ENCODE data around the gene CHRNA10.

Gene CHRNA10, protein sequence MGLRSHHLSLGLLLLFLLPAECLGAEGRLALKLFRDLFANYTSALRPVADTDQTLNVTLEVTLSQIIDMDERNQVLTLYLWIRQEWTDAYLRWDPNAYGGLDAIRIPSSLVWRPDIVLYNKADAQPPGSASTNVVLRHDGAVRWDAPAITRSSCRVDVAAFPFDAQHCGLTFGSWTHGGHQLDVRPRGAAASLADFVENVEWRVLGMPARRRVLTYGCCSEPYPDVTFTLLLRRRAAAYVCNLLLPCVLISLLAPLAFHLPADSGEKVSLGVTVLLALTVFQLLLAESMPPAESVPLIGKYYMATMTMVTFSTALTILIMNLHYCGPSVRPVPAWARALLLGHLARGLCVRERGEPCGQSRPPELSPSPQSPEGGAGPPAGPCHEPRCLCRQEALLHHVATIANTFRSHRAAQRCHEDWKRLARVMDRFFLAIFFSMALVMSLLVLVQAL

DNA sequence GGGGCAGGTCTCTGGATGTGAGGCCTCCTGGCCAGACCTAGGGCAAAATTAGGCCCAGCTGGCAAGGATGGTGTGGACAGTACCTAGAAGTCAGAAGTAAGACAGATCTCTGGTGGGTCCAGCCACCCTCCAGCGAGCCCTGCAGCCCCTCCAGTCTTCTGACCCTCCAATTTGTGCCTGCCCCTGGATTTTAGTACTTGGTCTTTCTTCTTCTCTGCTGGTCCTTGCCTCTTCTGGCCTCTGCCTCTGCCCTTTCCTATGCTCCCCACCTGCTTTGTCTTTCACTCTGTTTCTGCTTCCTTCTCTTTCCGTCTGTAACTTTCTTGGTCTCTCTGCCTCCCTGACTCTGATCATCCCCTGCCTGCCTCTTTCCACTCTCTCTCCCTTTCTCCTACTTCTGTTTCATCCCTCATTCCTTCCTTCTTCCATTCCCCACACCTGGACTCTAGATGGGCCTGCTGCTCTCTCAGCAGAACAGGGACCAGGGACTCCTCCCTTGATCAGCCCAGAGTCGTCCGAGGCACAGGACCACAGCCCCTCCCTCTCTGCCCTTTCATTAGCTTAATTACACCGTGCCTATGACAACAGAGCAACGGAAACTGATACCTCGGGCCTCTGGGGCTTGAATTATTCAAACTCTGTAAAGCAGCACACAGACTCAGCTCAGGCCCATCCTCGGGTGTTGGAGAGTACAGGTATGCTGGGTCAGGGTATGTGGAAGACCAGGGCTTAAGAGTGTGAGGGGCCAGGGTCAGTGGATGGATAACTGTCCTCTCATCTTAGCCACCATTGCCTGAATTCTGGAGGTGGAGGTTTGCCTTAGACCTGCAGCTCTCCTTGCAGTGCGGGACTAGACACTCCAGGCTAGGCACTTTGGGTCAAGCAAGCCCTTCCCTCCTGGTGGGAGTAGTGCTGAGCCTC lies at the start of gene CHRNA10:
Gene CHRNA10 (minus strand): TSS at position 51 of the 921 bp plus-strand sequence. CDS start 72 bp downstream, outside the sequence.
- no peak for DNase-seq (ENCODE audit: low read depth in 2 of 2)

DNA sequence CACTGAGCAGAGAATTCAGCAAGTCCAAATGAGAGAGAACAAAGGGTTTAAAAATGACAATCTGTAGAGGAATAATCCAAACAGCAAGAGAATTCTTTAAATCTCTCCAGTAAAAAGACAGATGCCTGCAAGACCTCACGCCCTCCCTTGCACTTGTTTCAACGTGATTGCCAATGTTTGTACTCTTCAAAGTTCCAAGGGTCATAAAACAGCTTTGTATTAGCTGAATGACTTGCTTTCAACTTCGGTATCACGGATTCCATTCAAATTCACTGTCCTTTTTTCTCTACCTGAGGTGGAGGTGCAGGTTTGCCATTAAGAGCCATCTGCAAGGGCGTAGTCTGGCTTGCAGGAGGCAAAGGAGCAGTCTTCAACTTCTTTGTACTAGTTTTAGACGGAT lies 41.1 kb upstream of the CHRNA10 start:
- no peak for DNase-seq (ENCODE audit: low read depth in 2 of 2)

DNA sequence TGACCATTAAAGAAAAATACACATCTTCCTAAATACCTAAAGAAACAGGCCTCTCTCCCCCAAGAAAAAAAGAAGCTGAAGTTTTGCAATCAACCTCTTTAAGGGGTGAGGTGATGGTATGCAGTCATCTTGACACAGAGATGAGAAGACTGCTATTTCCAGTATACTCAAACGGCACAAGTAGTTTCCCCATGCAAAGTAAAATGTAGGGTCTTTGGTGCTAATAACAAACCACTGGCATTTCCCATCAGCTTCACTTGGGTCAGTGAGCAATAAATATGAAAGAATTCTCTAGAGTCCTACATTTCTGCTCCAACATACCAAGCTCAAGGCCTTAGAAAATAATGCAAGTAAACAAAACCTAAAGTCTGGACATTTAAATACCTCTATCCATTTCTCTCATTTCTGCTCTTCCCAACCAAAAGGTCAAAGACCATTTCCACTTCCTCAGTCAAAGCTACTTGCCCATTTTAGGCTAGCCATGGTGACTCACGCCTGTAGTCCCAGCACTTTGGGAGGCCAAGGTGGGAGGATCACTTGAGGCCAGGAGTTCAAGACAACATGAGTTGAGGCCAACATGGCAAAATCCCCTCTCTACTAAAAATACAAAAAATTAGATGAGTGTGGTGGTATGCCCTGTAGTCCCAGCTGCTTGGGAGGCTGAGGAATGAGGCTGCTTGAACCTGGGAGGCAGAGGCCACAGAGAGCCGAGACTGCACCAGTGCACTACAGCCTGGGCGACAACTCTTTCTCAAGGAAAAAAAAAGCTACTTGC lies 39.5 kb upstream of the CHRNA10 start:
- no peak for DNase-seq (ENCODE audit: low read depth in 2 of 2)

DNA sequence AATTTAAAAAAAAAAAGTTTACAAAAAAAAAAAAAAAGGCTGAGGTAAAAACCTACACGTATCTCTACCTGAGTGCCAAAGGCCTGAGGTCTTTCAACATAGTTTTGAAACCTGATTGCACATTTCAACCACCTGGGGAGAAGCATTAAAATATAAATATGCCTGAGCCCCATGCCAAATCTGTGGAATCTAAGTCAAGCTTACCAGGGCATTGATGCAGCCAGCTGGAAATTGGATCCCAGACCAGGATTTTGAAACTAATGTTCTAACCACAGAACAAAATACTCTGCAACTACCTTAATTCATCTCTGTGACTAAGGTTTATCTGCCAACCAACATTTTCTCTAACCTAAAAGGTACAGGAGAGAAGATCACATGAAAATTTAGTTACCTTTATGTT lies 38.8 kb upstream of the CHRNA10 start:
- no peak for DNase-seq (ENCODE audit: low read depth in 2 of 2)

DNA sequence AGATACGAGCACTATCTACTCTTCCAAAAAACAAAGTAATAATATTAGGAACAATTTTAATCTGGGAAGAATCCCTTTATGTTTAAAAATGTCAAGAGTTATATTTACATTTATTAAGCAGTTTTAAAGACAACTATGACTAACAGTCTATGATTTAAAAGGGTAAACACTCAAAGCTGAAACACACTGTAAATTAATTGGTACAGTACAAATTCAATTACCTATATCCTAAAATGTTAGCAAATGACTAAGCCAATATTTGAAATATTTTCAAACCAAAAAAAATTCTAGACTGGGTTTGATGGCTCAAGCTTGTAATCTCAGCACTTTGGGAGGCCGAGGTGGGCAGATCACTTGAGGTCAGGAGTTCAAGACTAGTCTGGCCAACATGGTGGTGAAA lies 36.0 kb upstream of the CHRNA10 start:
- no peak for DNase-seq (ENCODE audit: low read depth in 2 of 2)

DNA sequence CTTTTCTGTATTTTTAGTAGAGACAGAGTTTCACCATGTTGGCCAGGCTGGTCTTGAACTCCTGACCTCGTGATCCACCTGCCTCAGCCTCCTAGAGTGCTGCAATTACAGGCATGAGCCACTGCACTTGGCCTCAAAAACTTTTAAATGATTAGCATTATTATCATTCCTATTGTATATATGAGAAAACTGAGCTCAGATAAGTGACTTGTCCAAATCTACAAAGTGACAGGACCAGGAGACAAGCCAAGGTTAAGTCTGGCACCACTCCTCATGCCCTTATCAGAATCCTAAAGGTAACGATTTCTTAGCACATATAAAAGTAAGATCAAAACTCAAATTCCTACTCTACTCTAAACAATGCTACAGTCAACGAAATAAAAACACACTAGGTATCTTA lies 32.2 kb upstream of the CHRNA10 start:
- no peak for DNase-seq (ENCODE audit: low read depth in 2 of 2)

DNA sequence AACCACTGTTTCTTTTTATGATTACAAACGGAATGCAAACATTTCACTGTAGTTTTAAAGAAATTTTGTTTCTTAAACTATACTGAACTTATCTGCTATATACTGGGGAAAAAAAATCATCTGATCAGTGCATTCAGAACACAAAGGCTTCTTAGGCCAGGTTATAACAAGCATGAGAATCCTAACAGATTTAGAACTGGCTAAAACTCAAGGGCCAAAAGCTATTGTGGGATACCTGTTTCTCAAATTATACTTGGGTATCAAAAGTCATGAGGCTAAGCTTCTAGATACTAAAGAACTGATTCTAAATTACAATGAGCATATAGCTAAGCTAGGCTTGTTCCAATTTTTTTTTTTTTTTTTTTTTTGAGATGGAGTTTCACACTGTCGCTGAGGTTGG lies 29.7 kb upstream of the CHRNA10 start:
- DNase-seq (ENCODE audit: low read depth in 2 of 2): no peak

DNA sequence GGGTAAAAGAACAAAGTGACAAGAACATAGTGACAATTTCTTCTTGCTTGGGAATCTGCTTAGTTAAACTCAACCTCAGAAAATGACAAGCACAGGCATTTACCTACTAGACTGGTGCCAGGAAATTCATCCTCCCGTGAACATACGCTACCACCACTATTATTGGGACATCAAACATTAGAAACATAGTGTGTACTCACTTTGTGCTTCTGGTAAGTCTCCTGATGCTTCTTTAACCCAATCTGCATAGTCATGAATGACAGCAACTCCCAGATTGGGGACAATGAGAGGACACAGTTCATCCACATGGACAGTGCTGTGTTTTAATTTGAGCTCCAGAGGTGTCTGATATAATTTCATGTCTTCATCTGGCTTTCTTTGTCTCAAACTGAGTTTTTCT lies 29.2 kb upstream of the CHRNA10 start:
- no peak for DNase-seq (ENCODE audit: low read depth in 2 of 2)

DNA sequence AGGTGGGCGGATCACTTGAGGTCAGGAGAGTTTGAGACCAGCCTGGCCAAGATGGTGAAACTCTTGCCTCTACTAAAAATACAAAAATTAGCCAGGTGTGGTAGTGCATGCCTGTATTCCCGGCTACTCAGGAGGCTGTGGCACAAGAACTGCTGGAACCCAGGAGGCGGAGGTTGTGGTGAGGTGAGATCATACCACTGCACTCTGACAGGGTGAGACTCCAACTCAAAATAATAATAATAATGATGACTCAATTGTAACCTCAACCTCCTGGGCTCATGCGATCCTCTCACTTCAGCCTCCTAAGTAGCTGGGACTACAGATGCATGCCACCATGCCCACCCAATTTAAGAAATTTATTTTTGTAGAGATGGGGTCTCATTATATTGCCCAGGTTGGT lies 15.6 kb upstream of the CHRNA10 start:
- no peak for DNase-seq (ENCODE audit: low read depth in 2 of 2)

DNA sequence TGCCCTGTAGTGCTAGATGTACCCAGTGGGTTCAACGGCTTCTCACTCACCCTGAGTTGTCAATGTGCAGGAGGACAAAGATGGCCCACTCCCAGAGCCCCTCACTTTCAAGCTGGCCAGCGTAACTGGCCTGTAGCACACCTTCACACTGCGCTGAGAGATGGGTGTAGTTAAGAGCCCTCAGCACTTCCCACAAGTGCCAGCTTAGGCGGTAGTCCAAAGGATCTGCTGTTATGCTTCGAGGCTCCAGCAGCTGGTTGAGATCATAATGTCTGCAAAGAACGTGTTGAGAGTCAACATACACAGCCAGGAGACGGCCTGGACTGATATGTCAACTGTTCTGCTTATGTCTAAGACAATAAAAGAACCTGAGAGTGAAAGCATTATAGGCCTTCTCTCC lies 14.7 kb upstream of the CHRNA10 start:
- DNase-seq (ENCODE audit: low read depth in 2 of 2): no peak

DNA sequence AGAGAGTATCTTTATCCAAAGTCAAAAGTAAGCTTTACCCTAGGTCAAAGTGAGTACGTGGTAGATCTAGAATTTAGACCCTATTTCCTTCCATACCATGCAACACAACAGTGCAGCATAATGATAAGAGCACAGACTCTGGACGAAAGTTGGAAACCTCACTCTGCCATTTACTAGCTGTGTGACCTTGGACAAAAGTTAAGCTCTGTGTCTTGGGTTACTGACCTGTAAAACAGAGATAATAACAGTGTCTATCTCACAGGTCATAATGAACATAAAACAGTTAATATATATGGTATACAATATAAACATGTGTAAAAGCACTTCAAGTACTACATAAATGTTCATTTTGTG lies 13.6 kb upstream of the CHRNA10 start:
- DNase-seq (ENCODE audit: low read depth in 2 of 2): no peak

DNA sequence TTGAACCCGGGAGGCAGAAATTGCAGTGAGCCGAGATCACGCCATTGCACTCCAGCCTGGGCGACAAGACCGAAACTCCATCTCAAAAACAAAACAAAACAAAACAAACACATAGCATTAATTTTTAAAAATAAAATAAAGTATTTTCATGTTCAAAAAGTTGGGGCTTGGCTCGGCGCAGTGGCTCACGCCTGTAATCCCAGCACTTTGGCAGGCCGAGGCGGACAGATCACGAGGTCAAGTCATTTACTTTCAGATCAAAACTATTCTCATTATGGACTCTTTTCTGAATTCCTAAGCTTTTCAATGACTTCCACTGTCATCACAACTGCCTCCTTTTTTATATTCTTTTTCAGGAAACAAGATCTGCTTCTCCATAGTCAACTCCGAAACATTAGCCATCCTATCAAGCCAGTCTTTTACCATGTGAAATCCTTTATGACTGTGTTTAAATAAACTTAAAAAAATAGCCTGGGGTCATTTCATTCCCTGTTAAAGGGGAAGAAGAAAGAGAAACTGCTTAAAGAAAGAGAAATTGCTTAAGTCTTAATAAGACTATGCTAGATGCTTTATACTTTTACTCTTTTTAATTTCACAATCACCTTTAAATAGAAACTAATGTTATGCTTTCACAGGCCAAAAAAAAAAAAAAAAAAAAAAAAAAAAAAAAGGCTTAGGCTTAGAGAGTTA lies 13.1 kb upstream of the CHRNA10 start:
- no peak for DNase-seq (ENCODE audit: low read depth in 2 of 2)

DNA sequence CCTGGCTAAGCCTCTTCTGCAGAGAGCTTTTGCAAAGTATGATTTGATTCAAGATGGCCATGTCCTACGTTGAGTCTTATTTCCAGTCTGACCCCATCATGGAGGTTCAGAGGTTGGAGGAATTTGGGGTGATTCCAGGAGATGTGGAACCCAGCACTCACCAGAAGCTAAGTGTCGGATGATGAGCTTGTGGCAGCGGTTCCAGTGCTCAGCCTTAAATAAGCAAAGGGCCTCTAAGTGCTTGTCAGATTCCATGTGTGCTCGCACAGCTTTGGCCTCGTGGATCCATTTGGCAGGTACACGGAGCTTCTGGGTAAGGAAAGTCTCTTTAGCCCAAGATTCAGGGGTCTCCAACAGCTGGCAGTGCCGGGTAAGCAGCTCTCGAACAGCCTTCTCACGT lies 11.9 kb upstream of the CHRNA10 start:
- DNase-seq (ENCODE audit: low read depth in 2 of 2): no peak

DNA sequence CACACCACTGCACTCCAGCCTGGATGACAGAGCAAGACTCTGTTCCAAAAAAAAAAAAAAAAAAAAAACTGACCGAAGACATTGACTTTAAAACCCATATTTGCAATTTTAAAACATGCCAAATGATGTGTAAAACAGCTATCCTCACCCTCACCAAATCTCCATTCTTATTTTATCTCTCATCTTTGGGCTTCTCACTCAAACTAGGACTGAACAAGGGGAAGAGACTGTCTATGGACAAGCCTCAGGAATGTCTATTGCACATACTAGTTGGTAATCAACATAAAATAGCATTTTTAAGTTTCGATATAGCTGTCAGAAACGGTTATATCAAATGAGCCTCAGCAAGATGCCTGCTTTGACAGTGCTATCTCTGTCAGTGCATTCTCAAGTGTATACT lies 7.9 kb upstream of the CHRNA10 start:
- DNase-seq (ENCODE audit: low read depth in 2 of 2): no peak

DNA sequence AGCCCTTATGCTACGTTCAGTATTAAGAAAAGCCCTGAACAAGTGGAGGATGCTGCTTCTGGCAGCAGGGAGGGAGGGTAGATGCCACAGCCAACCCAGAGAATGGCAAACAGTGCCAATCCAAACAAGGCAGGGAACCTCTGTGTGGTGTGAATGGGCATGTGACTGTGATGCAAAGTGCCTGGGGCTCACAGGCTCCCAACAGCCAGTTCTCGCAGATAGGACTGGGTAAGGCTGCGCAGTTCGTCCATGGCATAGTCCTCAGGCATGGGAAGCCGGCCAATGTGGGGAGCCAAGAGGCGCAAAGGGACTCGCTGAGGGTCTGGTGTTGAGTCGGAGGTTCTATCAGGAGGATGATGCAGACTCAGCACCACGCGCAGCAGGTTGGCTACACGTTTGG lies 4.8 kb upstream of the CHRNA10 start:
- DNase-seq (ENCODE audit: low read depth in 2 of 2): no peak

DNA sequence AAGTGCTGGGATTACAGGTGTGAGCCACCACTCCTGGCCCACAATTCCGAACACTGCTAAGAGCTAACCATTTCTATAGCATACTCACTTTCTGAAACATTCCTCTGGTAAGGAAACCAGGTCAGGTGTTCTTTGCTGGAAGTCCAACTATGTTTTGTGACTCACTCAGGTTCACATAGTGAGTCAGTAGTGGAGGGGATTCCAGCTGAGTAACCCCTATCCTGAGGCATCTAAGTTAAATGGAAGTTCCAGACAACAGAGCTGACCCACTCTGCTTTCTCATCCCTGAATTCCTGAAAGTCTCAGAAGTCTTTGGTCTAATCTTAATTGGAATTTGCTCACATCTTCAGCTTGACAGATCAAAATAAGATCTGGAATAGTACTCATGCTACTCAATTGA lies 3.0 kb upstream of the CHRNA10 start:
- DNase-seq (ENCODE audit: low read depth in 2 of 2): no peak

DNA sequence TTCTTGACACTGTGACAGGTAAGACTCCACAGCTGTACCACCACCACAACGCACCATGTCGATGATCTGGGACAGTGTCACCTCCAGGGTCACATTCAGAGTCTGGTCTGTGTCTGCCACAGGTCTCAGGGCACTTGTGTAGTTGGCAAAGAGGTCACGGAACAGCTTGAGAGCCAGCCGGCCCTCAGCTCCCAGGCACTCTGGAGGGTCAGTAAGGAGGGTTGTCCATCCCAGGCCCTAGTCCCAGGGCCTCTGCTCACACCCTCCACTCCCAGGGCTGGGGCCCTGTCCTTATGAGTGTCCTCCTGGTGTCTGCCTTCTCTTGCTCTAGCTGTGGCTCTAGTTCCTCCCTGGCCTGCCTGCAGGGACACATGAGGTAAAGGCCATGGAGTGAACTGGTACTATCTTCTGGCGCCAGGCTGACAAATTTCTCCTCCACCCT lies 1.4 kb downstream of the CHRNA10 start:
- DNase-seq (ENCODE audit: low read depth in 2 of 2): no peak

DNA sequence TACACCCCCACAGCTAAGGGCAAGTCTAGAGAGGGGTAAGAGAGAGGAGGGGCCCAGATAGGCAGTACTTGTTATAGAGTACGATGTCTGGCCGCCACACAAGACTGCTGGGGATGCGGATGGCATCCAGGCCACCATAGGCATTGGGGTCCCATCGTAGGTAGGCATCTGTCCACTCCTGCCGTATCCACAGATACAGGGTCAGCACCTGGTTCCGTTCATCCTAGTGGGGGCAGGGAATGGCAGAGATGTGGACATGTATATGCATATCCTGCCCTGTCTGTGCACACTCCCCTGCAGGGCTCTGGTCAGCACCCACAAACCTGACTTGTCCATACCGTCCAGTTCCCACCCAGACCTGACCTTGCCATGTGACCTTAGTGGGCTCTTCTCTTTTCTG lies 2.1 kb downstream of the CHRNA10 start:
- no peak for DNase-seq (ENCODE audit: low read depth in 2 of 2)

DNA sequence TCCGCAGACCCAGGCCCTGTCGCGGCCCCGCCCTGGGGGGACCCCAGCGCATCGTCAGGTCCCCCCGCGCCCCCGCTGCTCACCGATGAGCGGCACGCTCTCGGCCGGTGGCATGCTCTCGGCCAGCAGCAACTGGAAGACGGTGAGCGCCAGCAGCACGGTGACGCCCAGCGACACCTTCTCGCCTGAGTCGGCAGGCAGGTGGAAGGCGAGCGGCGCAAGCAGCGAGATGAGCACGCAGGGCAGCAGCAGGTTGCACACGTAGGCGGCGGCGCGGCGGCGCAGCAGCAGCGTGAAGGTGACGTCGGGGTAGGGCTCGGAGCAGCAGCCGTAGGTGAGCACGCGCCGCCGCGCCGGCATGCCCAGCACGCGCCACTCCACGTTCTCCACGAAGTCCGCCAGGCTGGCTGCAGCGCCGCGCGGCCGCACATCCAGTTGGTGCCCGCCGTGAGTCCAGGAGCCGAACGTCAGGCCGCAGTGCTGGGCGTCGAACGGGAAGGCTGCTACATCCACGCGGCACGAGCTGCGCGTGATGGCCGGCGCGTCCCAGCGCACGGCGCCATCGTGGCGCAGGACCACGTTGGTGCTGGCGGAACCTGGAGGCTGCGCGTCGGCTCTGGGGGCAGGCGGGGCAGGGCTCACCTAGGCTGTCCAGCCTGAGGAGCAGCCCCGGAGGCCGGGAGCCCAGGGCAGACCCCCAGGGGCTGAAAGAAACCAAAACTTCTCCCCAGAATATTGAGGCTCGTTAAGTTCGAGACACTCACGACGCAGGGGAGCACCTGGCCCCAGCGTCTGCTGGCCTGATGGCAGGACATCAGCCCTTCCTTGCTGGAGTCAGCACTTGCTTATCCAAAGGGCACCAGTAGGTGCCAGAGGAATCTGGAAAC lies 3.8 kb downstream of the CHRNA10 start:
- no peak for DNase-seq (ENCODE audit: low read depth in 2 of 2)

DNA sequence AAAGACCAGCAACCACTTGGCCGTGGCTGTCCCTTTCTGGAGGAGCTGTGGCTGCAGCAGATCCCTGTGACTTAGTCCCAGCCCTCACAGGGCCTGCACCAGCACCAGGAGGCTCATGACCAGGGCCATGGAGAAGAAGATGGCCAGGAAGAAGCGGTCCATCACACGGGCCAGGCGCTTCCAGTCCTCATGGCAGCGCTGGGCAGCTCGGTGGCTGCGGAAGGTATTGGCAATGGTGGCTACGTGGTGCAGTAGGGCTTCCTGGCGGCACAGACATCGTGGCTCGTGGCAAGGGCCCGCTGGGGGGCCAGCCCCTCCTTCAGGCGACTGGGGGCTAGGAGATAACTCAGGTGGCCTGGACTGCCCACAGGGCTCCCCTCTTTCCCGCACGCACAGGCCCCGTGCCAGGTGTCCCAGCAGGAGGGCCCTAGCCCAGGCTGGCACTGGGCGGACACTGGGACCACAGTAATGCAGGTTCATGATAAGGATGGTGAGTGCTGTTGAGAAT lies 5.1 kb downstream of the CHRNA10 start:
- DNase-seq (ENCODE audit: low read depth in 2 of 2): no peak

Data from stimulated activated CD4-positive, alpha-beta T cell treated with anti-CD3 and anti-CD28 coated beads, Interleukin-1b, Interleukin-23, amount 100 ng/mL, for 1 hour (primary cell).